Keratinocyte (primary cell): ENCODE measurements around the gene VCX2. TPM values are rescaled to one million over a fixed set of nuclear protein-coding genes. Genes with fewer than 3 reads are reported as not detected.
"Not testable (repeated sequence)": the region's sequence is repeated elsewhere in the genome, so short reads cannot be mapped to it uniquely, and the experiment has no call there.

Source experiments
- DNase-seq: peaks from one replicate; pipeline ENCODE4 v3.0.0-alpha.2; 2011; ENCODE audit warnings: low read depth, missing footprints, low spot score
- FAIRE-seq: peaks from 2 replicates; lab custom pipeline; 2011; peaks lifted over from hg19 to GRCh38; lab: Jason Lieb, UNC
- H2AFZ ChIP-seq: 2 replicates; pipeline ENCODE4 v1.6.0; 2012; ENCODE audit warnings: low read length, control low read depth, inconsistent platforms; ENCODE audit not compliant: control insufficient read depth
- H3K27ac ChIP-seq: 2 replicates; pipeline ENCODE4 v1.5.1; 2011; ENCODE audit warnings: low read length; ENCODE audit not compliant: control insufficient read depth, insufficient read depth
- H3K27me3 ChIP-seq: 3 replicates; pipeline ENCODE4 v1.6.0; 2011; ENCODE audit warnings: low read length; ENCODE audit not compliant: control insufficient read depth, insufficient read depth; ENCODE audit errors: extremely low read depth
- H3K36me3 ChIP-seq, 2 experiments: 2 replicates in 1 of 2; 3 replicates in 1 of 2; pipeline ENCODE4 v1.5.1; 2011; ENCODE audit warnings: low read length in 2 of 2, mild to moderate bottlenecking in 1 of 2; ENCODE audit not compliant: control insufficient read depth in 2 of 2, insufficient read depth in 2 of 2; ENCODE audit errors: extremely low read depth in 1 of 2
- H3K4me1 ChIP-seq: 3 replicates; pipeline ENCODE4 v1.5.1; 2011; ENCODE audit warnings: low read length; ENCODE audit not compliant: control insufficient read depth, insufficient read depth; ENCODE audit errors: extremely low read depth
- H3K4me2 ChIP-seq: 3 replicates; pipeline ENCODE4 v1.6.0; 2011; ENCODE audit warnings: low read depth, low read length; ENCODE audit not compliant: control insufficient read depth, insufficient read depth; ENCODE audit errors: extremely low read depth
- H3K4me3 ChIP-seq, 3 experiments: fragments of 200-600 bp in 1 of 3; sonication (generic) in 1 of 3; 2 replicates in 2 of 3; 3 replicates in 1 of 3; pipeline ENCODE4 v1.5.1; 2011 to 2016; ENCODE audit warnings: low read length in 3 of 3, mild to moderate bottlenecking in 3 of 3, control low read depth in 2 of 3, inconsistent platforms in 1 of 3, low read depth in 1 of 3, mixed read lengths in 1 of 3, mixed run types in 1 of 3, moderate library complexity in 1 of 3; ENCODE audit not compliant: control insufficient read depth in 2 of 3, insufficient read depth in 2 of 3; ENCODE audit errors: extremely low read depth in 1 of 3
- H3K79me2 ChIP-seq: 2 replicates; pipeline ENCODE4 v1.6.0; 2012; ENCODE audit warnings: low read length; ENCODE audit not compliant: control insufficient read depth, insufficient read depth
- H3K9ac ChIP-seq: 3 replicates; pipeline ENCODE4 v1.6.0; 2011; ENCODE audit warnings: low read length; ENCODE audit not compliant: control insufficient read depth, insufficient read depth; ENCODE audit errors: extremely low read depth
- H3K9me1 ChIP-seq: 3 replicates; pipeline ENCODE4 v1.6.0; 2011; ENCODE audit warnings: low read length; ENCODE audit not compliant: control insufficient read depth, insufficient read depth; ENCODE audit errors: extremely low read depth
- H3K9me3 ChIP-seq: 2 replicates; pipeline ENCODE4 v1.5.1; 2012; ENCODE audit warnings: low read depth, low read length; ENCODE audit not compliant: control insufficient read depth
- H4K20me1 ChIP-seq: 3 replicates; pipeline ENCODE4 v1.6.0; 2011; ENCODE audit warnings: low read length; ENCODE audit not compliant: control insufficient read depth, insufficient read depth; ENCODE audit errors: extremely low read depth
- CTCF ChIP-seq, 3 experiments: IDR thresholded peaks in 1 of 3; conservative IDR thresholded peaks in 1 of 3; optimal IDR thresholded peaks in 1 of 3; 2 replicates in 2 of 3; 3 replicates in 1 of 3; pipeline versions ENCODE3 to v1.5.1; 2011; ENCODE audit warnings: low read length in 3 of 3, mild to moderate bottlenecking in 3 of 3, moderate library complexity in 2 of 3, control low read depth in 1 of 3, inconsistent platforms in 1 of 3; ENCODE audit not compliant: insufficient read depth in 2 of 3; ENCODE audit errors: extremely low read depth in 1 of 3
- EZH2 ChIP-seq: IDR thresholded peaks from one replicate; pipeline ENCODE4 v1.6.1; 2012; ENCODE audit warnings: inconsistent platforms, mild to moderate bottlenecking, low read length, moderate library complexity
- dilution Hi-C: fragments of 300-500 bp; cut with MboI; formaldehyde crosslinking; loops from one replicate; pipeline ENCODE4 v1.7.0; 2020; ENCODE audit warnings: low sequenced_read_pairs; ENCODE audit not compliant: extremely low pct_ligation_motif_present
- polyA plus RNA-seq, 5 experiments: library from polyadenylated mRNA; depleted of rRNA in 3 of 5; stranded (reverse) in 3 of 5; stranded (forward) in 1 of 5; unstranded in 1 of 5; fragments of >200 nt; gene quantifications; 1 replicate in 1 of 5; 2 replicates in 3 of 5; 3 replicates in 1 of 5; pipeline versions ENCODE4 v1.2.1 to v1.2.3, GENCODE V29; 2011 to 2012; ENCODE audit warnings: missing spikeins in 2 of 5, low read depth in 1 of 5, low replicate concordance in 1 of 5

The VCX2 gene
- polyA plus RNA-seq, 1 donor (not counting 4 experiments of a cell fraction or from before 2014, with no cell fraction given), result not detected

GRCh38 chrX:8125566-8125965 lies 45.5 kb downstream of the VCX2 start:
- H3K9me1 ChIP-seq, result no peaks in the 10 kb centered on the region
- H3K36me3 ChIP-seq, result no peaks in the 10 kb centered on the region
- no peaks in the 10 kb centered on the region for H4K20me1 ChIP-seq
- FAIRE-seq, result no peak
- no peak overlapping the region for H3K9ac ChIP-seq
- H2AFZ ChIP-seq, result no peak overlapping the region
- H3K27me3 ChIP-seq, result no peaks in the 10 kb centered on the region
- TF ChIP-seq CTCF (optimal IDR thresholded peaks at IDR 0.05 in 1 of 3, IDR thresholded peaks at IDR 0.05 in 1 of 3, conservative IDR thresholded peaks at IDR 0.05 in 1 of 3; ENCODE audit: extremely low read depth in 1 of 3, insufficient read depth in 2 of 3, low read length in 3 of 3), result no peak
- no peak for TF ChIP-seq EZH2
- no peak overlapping the region for H3K4me2 ChIP-seq
- H3K79me2 ChIP-seq, result no peaks in the 10 kb centered on the region
- no peak for DNase-seq
- no peaks in the 10 kb centered on the region for H3K9me3 ChIP-seq
- no peak overlapping the region for H3K4me3 ChIP-seq
- no peak overlapping the region for H3K27ac ChIP-seq
- H3K4me1 ChIP-seq, result no peaks in the 10 kb centered on the region
- dilution Hi-C loops, result no loop called here

GRCh38 chrX:8122538-8122937 lies 48.5 kb downstream of the VCX2 start:
- dilution Hi-C loops, result no loop called here
- no peaks in the 10 kb centered on the region for H3K4me1 ChIP-seq
- FAIRE-seq (no peak), DNase-seq (no peak)
- H3K9ac ChIP-seq, result no peak overlapping the region
- no peaks in the 10 kb centered on the region for H3K36me3 ChIP-seq
- H2AFZ ChIP-seq, result no peak overlapping the region
- H3K79me2 ChIP-seq, result no peaks in the 10 kb centered on the region
- no peaks in the 10 kb centered on the region for H3K27me3 ChIP-seq
- H3K9me3 ChIP-seq, result no peaks in the 10 kb centered on the region
- TF ChIP-seq CTCF (optimal IDR thresholded peaks at IDR 0.05 in 1 of 3, IDR thresholded peaks at IDR 0.05 in 1 of 3, conservative IDR thresholded peaks at IDR 0.05 in 1 of 3; ENCODE audit: extremely low read depth in 1 of 3, insufficient read depth in 2 of 3, low read length in 3 of 3) (no peak), EZH2 (no peak)
- no peaks in the 10 kb centered on the region for H4K20me1 ChIP-seq
- H3K4me3 ChIP-seq, result no peak overlapping the region
- H3K4me2 ChIP-seq, result no peak overlapping the region
- H3K27ac ChIP-seq, result no peak overlapping the region
- H3K9me1 ChIP-seq, result no peaks in the 10 kb centered on the region

- dilution Hi-C loops, H4K20me1 ChIP-seq, FAIRE-seq, H3K36me3 ChIP-seq, H3K4me2 ChIP-seq, H2AFZ ChIP-seq, H3K79me2 ChIP-seq, H3K27ac ChIP-seq, DNase-seq, H3K9me3 ChIP-seq, H3K9ac ChIP-seq, H3K4me3 ChIP-seq, H3K9me1 ChIP-seq, H3K4me1 ChIP-seq, H3K27me3 ChIP-seq: not testable (repeated sequence)
Measured at GRCh38 chrX:8121391-8121790, 49.7 kb downstream of the VCX2 start.
